HG02623 (cell line): ENCODE data around the gene LMO3.
A peak's percentile ranks its signal among the peaks of the same experiment; 100 is the strongest.
"Not testable (repeated sequence)": the region's sequence is repeated elsewhere in the genome, so short reads cannot be mapped to it uniquely, and the experiment has no call there.

ENCODE experiments used
- ATAC-seq: cut with Tn5 transposase; IDR thresholded peaks from one replicate; pipeline ENCODE4 v1.9.1; 2021; ENCODE audit warnings: moderate library complexity; ENCODE audit not compliant: unreplicated experiment

Gene LMO3

DNA sequence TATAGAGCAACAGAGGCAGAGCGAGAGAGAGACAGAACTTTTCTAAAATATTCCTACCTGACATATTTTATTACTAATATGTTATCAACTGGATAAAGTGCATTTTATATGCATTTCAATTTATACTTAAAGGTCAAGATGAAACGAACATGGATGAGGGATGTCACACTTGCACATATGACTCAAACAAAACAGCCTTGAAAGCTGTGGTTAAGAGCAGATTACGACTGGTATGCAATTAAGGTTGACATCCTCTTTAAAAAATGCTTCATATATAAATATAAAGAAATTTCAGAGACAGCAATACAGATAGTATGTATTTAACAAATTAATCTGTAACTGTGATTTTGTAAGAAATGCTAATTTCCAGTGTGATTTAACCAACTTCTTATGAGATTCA is 52.5 kb downstream of the LMO3 start:
- ATAC-seq: no peak

DNA sequence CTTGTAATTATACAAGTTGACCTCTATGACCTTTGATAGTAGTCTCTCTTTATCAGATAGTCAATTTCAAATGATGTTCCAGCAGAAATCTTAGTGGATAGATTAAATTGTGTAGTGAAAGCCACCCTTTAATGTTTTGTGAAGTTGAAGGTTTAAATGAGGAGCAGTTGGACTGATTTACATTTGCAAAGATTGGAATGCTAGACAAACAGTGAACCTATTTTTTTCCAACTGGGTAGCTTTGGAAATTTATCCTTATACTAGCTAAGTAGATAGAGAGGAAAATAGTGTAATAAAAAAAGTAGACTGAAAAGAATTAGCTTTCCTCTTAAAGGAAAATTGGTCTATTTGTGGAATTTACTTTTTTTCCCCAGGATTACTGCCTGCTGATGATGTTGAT is 53.7 kb downstream of the LMO3 start:
- no peak for ATAC-seq

DNA sequence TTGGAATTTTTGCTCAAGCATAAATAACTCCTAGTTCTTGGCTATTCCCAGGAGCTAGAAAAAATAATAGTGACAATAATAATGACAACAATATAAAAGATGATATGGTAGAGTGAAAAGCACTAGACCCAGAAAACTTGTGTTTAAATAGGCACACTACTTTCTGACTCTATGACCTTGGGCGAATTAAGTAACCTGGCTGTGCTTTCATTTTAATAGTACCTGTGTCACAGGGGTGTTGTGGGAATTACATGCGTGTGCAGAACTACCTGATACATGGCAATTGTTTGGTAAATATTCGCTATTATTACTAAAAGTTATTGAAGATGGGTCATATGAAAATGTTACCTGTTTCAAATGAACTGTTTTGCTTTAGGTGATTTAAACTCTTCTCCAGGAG is 60.1 kb downstream of the LMO3 start:
- no peak for ATAC-seq

DNA sequence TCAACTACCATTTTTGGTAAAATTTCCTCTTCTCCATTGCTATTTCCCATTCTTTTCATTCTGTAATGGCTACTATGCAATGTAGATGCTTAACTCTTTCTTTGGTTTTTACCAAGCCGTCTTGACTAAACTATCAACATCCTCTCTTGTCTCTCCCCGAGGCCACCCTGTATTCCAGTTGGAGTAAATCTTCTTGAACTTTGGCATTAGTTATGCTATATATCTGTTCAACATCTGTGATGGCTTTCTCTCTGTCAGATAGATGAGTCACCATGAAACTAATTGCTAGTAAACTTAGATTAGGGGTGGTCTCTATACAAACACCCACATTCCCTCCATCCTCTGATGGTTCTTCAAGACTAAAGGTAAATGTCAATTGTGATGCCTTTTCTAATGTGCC is 63.4 kb downstream of the LMO3 start:
- no peak for ATAC-seq

- ATAC-seq: not testable (repeated sequence)
Observed at GRCh38 chr12:16537652-16538051, 68.3 kb downstream of the LMO3 start.

GRCh38 chr12:16531621-16532020 is 74.3 kb downstream of the LMO3 start:
- no peak for ATAC-seq

DNA sequence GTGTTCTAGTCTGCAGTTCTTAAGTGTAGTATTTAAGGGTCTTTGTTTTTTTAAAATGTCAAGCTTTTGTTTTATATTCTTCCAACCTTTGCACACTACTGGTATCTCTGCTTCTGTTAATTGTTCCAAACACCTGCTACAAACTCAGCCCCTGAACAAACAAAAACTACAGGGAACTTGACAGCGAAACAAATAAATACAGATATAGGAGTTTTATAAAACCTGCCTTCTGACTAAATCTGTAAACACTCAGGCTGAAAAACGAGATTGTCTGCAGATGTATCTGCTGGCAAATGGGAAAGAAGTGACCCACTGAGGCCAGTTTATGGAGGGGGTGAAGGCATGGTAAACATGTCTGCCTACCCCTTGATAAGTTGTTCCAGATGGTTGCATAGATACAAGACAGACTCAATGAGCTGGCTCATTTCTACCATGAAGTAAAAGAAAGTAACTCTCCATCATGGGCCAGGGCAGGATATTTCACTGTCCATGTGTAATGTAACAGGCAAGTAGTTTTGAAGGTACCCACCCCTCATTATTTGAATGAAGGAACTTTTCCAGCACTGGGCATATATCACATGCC is 75.6 kb downstream of the LMO3 start:
- ATAC-seq: no peak

DNA sequence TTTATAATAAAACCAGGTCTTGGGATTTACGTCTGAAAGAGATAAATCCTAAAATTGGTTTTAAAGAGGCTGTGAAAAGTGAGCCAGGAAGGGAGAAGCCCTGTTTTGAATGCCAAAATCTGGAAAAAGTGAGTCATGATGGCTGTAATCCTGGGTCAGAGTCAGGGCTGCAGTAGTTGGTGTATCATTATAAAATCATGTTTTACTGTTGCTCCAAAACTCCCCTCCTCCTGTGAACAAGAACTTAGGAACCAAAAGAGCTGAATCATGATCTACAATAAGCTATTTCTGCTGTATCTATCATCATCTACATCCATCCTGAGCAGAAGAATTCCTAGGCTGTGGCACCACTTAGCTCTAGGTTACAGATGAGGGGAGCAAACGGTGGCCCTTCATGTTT is 79.3 kb downstream of the LMO3 start:
- ATAC-seq: no peak

GRCh38 chr12:16524378-16524777 is 81.6 kb downstream of the LMO3 start:
- no peak for ATAC-seq

GRCh38 chr12:16523951-16524331 is 82.0 kb downstream of the LMO3 start:
- no peak for ATAC-seq

GRCh38 chr12:16523284-16523950 is 82.5 kb downstream of the LMO3 start:
- ATAC-seq: no peak

- no peak for ATAC-seq
Observed at GRCh38 chr12:16520328-16520727, 85.6 kb downstream of the LMO3 start.

GRCh38 chr12:16515666-16516065 is 90.3 kb downstream of the LMO3 start:
- no peak for ATAC-seq

- no peak for ATAC-seq
Observed at GRCh38 chr12:16513231-16513630, 92.7 kb downstream of the LMO3 start.

DNA sequence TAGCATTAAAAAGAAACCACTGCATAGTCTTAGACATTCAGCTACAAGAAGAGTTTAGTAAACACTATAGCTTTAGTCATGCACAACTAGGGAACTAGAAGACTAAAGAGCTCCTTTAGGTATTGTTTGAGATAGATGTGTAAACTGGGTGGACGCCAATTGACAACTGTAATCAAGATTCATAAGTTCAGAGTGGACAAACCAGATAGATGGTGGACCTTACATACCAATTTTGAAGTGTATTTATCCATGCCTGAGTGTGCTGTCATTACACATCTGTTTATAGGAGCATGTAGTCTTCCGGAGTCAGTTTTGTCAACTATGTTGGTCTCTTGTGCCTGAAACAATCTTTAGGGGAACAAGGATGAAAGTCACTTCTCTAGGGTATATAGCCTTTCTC is 96.6 kb downstream of the LMO3 start:
- ATAC-seq: no peak

DNA sequence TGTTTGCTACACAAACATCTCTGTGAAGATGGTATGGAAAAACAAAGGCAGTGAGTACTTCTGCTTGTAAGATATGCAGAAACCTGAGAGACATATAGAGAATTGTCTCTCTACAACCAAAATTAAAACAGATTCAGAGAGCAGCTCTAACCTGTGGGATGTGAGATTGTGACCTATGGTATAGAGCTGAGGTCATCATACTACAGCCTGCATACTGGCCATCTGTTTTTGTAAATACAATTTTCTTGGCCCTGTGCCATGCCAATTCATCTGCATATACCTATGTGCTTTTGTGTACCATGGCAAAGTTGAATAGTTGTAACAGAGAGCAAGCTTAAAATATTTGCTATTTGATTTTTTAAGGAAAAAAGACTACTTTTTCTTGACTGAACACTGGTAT is 99.6 kb downstream of the LMO3 start:
- no peak for ATAC-seq

- ATAC-seq: peak; percentile 70
Observed at GRCh38 chr12:16504200-16504599, 101.8 kb downstream of the LMO3 start.

DNA sequence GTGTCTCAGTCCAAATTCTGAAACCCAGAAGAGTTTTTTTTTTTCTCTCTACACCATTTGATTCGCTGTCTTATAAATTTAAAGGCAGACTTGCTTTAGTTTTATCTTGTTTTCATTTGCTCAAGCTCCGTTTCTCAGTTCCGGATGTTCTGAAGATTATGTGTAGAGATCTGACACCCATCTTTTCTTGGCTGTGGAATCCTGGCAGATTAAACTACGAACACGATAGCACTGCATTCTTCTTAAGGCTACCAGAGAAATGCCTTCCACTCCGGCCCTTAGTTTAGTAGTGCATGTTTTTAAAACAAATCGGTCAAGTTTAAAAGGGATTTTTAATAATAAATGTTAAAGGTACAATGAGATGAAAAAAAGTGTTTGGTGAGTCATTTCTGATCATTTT is 106.4 kb downstream of the LMO3 start:
- no peak for ATAC-seq
